Stimulated activated CD8-positive, alpha-beta memory T cell treated with anti-CD3 and anti-CD28 coated beads, Interleukin-15, amount 100 ng/mL, for 4 hours (primary cell): ENCODE data around the gene NXF1.
"Not testable (repeated sequence)": the region's sequence is repeated elsewhere in the genome, so short reads cannot be mapped to it uniquely, and the experiment has no call there.

Experiments
- DNase-seq, 2 donors: peaks; one replicate each; pipeline ENCODE4 v3.0.0-alpha.2; 2020; ENCODE audit warnings: low read depth in 2 of 2

NXF1 gene

DNA sequence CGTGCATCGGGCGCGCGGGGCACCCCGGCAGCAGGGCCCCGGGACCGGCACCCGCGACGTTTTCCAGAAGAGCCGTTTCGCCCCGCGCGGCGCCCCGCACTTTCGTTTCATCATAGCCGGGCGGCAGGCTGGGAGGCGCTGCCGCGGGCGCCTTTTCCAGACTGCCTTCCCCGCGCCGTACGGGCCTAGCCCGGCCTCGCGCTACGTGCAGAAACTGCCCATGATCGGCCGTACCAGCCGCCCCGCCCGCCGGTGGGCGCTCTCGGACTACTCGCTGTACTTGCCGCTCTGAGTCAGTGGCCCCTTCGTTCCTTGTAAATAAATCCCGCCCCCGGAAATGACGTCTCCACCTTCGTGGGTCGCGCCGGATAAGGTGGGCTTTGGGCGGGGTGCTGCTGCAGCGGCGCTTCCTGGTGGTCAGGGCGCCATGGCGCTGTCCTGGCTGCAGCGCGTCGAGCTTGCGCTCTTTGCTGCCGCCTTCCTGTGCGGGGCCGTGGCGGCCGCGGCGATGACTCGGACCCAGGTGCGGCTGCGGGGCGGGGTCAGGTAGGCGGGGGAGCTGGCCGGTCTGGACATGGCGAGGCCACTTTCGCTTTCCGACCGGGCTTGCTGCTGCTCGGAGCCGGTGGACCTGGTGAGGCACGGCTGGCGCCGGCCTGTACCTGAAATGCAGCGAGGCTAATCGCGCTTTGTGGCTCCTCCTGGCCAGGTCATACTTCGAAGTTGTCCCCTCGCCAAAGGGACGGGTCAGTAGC, 18.1 kb downstream of the NXF1 start, which contains the start of gene TMEM179B:
Gene TMEM179B (plus strand): TSS at position 398 of the 755 bp plus-strand sequence. CDS start 30 bp downstream, at position 428.
- DNase-seq: peak; percentile 91 to 98

DNA sequence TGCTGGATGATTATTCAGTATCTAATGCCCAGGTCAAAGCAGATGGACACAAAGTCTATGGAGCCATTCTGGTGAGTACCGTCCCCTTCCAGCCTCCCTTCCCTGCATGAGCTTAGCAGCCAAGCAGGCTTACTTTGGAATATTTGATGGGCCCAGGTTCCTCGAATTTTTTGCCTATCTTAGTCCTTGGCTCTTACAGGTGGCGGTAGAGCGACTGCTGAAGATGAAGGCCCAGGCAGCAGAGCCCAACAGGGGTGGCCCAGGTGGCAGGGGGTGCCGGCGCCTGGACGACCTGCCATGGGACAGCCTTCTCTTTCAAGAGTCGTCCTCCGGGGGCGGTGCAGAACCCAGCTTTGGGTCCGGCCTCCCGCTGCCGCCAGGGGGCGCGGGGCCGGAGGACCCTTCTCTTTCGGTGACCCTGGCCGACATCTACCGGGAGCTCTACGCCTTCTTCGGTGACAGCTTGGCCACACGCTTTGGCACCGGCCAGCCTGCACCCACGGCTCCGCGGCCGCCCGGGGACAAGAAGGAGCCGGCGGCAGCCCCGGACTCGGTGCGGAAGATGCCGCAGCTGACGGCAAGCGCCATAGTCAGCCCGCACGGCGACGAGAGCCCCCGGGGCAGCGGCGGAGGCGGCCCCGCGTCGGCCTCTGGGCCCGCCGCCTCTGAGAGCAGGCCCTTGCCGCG, 18.8 kb downstream of the NXF1 start:
- peak; percentile 68 to 70 for DNase-seq

DNA sequence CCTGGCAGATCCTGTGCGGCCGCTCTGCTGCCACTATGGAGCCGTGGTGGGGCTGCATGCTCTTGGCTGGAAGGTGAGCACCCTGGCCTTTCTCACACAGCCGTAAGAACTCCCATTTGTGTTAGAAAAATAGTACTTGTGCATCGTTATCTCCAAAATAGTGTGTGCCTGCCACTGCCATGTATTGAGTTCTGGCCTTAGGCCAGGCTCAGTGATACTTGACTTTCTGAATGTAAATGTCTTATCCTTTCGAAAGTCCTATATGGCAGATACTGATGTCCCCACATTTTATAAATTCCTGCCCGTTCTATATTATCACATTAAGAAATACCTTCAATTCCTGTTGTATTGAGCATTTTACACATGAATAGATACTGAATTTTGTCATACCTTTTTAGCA, 22.5 kb downstream of the NXF1 start:
- DNase-seq: no peak

DNA sequence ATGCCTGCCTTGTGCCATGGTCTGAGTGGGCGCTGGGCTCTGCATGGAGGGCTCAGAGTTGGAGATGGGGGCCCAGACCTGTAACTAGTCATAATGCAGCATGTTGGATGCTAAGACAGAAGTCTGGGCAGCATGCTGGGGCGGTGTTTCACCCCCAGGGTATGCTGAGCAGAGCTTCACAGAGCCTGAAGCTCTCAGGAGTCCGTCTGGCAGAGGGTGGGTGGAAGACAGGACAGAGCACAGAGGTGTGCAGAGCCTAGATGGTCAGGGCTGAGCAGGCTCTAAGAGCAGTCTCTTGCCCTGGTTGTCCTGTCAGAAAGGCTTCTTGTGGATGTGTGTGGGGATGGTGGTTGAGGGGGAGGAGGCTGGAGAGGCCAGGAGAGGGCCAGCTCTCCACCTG, 26.8 kb downstream of the NXF1 start:
- no peak for DNase-seq

DNA sequence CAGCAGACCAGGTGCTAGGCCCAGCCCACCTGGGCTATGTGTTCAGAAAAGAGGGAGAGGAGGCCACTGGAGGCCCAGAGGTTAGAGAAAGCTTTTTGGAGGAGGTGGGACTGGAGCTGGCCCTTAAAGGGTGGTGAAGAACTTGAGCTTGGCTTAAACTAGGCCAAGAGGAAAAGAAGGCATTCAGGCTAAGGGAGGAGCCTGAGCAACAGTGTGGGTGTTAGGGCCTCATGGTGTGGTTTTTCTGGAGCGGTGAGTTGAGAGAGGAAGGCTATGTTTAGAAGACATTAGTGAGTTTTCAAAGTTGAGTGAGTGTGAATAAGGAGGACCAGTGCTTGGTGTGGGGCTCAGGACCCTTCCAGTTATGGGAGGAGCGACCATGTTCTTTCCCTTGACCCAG, 27.9 kb downstream of the NXF1 start:
- DNase-seq: no peak

DNA sequence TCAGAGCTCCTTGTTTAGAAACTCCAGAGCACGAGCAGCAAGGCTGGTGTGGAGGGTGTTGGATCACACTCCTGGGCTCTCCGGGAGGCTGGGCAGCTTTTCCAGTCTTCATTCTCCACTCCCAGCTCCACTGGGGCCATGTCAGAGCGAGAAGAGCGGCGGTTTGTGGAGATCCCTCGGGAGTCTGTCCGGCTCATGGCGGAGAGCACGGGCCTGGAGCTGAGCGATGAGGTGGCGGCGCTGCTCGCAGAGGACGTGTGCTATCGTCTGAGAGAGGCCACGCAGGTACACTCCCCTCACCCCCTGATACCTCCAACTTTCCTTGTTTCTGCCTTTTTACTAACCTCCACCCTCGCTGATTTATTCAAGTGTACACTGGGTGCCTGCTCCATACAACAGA, 29.6 kb downstream of the NXF1 start:
- no peak for DNase-seq

DNA sequence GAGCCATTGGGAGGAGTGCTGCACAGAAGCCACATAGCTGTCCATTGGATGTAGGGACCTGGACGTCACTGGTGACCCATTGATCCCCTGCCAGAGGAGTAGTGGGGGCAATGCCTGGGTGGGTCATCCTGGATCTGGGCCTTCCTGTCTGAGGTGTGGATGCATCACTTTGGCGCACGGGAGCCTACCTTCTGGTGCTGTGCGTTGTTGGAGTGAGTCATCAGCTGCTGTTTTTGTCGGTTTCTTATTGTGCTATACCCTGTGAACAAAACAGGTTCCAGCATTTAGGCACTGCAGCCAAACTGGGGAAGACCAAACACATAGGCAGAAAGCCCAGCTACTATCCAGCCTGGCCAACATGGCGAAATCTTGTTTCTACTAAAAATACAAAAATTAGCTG, 30.8 kb downstream of the NXF1 start:
- no peak for DNase-seq

DNA sequence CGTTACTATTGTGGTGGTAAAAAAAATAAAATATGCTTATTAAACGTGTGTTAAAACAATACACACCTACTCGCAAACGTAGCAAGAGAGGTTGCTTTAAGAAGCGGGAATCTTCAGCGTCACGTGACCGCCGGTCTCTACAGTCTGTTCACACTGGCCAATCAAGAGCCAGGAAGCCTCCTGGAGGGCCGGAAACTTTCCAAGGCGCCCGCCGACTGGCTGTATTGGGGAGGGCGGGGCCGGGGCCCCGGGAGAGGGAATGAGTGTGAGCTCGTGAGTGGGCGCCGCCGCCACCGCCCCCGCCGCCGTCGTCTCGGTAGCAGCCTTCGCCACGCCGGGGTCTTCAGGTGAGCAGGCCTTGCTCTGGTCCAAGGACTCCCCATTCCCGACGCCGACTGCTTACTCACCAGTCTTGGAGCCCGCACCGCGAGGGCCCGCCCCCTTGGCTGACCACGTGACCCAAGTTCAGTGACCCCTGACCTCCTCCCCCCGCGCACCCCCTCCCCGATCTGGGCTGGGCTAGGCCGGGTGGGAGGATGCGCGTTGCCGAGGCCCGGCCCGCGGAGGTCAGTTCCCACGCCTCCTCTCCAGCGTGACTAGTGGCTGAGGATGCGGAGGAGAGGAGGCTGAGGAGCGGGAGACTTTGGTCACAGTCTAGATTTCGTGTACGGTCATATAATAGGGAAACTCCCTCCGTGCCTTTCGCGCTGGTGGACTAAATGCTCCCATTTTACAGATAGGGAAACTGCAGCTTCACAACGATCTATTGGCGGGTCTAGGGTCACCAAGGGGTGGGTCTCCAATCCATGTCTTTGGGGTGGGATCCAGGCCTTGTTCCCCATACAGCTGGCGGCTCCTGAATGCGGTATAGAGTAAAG, 33.9 kb downstream of the NXF1 start, which contains the start of gene TAF6L:
Gene TAF6L (plus strand): TSS at position 253 of the 878 bp plus-strand sequence. CDS start 4,388 bp downstream, outside the sequence.
- peak; percentile 84 to 85 for DNase-seq

DNA sequence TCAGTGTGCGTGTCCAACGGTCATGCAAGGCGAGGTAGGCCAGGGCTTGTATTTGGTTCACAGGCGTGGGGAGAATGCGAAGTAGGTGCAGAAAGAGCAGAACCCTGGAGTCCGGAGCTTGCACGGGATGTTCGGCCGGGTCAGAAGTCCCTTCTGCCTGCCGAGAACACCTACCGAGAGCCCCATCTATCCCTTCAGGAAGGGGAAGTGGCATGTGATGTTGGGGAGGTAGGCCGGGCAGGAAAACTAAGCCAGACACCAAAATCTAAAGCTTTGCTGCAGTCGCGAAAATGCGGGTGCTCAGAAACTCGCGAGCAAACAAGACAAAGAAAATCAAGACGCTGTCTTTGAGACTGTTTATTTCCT, 34.5 kb downstream of the NXF1 start:
- no peak for DNase-seq

DNA sequence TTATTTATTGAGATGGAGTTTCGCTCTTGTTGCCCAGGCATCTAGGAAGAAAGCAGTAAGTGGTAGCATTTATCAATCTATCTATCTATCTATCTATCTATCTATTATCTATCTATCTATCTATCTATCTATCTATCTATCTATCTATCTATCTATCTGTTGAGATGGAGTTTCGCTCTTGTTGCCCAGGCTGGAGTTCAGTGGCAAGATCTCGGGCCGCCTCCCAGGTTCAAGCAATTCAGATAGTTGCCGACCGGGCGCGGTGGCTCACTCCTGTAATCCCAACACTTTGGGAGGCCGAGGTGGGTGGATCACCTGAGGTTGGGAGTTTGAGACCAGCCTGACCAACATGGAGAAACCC, 44.4 kb downstream of the NXF1 start:
- DNase-seq: not testable (repeated sequence)

DNA sequence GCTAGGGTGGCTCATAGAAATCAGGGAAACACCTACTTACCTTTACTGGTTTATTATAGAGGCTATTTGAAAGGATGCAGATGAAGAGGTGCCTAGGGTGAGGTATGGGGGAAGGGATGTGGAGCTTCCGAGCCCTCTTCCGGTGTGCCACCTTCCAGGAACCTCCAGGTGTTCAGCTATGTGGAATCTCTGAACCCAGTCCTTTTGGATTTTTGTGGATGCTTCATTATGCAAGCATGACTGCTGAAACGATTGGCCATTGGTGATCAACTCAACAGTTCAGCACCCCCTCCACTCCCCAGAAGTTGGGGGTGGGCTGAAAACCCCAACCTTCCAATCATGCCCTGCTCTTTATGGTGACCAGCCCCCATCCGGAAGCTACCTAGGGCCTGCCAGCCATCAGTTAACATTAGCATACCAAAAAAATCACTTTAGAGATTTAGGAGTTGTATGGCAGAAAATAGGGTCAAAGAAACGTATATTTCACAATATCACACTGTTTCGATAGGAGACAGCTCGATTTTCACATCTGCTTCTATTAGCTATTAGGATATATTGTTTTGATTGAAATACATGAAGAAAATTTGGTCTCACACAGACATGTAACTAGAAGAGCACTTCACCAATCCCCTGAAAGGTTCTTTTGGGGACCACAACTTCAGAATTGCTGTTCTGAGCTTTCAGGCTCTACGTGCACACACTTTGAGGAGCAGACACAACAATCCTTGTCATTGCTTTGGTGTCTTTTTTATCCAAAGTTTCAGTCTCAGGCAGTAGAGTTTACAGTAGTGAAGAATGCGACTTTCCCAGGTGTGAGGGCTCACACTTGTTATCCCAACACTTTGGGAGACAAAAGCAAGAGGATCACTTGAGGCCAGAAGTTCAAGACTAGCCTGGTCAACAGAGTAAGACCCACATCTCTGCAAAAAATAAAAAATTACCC, 47.1 kb downstream of the NXF1 start:
- DNase-seq: no peak

DNA sequence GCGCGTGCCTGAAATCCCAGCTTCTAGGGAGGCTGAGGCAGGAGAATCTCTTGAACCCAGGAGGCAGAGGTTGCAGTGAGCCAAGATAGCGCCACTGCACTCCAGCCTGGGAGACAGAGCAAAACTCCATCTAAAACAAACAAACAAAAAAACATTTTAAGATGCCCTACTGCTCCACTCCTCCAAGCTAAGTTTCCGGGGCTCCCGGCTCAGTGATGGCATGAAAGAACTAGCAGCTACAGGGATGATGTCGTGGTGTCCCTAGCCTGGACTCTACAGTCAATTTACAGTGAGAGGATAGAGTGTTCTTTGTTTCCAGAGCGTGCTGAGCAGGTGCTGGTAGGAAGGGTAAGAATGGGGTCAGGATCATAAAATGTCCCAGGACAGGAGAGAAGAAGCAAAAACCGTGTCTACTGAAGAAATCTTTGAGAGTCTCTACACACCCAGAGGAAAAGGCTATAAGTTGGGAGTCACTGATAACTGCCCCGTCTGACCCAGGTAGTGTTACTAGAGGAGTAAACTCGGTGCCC, 50.1 kb downstream of the NXF1 start:
- DNase-seq: no peak

DNA sequence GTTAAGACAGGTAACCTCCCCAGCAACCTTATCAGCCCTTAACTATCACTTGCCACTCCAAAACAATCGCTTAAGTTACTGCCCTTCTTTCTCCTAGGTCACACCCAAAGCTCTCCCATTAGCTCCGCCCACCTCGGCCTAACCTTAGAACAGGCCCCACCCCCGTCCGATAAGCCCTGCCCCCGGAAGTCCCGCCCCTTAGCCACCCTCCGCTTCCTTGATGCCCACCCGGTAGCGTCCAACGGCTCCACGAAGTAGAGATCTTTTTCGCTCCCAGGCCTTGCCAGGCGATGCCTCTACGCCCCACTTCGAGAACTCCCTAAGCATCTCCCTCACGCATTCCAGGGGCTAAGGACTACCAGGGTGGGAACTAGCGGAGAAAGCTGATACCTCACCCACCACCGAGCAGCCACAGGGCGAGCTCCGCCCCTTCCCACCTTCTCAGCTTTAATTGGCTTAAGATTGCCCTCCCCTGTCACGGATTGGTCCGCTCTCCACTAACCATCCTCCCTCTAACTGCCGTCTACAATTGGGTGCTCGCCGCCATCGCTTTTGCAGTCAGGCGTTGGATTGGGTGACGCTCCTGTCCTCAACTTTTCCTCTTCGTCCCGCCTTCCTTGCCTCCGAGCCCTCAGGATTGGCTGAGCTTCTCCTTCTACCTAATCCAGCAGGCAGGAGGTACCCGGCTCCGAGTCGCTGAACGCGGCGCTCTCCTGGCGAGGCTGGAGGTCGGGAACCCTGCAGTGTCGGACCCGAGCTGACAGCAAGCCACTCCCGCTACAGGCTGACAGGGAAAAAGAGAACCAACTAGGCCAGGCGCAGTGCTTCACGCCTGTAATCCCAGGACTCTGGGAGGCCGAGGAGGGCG, 51.3 kb downstream of the NXF1 start, which contains the start of gene ZBTB3:
Gene ZBTB3 (minus strand): TSS at position 425 of the 868 bp plus-strand sequence. CDS start 496 bp downstream, outside the sequence.
- DNase-seq: peak; percentile 86 to 95

DNA sequence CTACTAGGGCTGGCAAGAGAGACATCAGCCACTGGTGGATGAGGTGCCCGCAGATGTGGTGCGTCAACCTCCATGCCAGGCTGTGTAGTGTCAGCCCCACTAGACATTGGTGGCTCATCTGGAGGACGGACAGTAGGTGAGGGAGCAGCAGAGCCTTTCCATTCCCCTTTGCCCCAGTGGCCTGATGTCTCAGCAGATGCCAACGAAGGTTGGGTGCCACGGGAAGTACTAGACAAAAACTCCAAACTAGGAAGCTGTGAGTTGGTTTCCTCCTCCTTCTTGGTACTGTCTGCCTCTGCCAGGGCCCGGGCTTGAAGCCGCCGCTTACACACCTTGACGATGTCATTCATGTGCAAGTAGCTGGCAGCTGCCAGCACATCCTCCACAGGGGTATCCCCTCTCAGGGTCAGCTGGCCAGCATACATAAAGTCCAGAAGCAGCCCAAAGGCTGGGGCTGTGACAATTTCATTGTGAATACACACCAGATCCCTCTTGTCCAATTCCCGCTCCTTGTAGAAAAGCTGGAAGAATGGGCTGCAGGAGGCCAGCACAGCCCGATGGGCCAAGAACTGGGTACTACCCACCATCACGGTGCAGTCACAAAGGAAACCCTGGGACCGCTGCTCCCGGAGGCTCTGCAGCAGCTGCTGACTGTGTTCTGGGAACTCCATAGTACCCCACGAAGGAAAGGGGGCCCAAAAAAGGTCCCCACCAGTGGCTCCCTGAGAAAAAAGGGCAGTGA, 52.1 kb downstream of the NXF1 start:
- DNase-seq: no peak

DNA sequence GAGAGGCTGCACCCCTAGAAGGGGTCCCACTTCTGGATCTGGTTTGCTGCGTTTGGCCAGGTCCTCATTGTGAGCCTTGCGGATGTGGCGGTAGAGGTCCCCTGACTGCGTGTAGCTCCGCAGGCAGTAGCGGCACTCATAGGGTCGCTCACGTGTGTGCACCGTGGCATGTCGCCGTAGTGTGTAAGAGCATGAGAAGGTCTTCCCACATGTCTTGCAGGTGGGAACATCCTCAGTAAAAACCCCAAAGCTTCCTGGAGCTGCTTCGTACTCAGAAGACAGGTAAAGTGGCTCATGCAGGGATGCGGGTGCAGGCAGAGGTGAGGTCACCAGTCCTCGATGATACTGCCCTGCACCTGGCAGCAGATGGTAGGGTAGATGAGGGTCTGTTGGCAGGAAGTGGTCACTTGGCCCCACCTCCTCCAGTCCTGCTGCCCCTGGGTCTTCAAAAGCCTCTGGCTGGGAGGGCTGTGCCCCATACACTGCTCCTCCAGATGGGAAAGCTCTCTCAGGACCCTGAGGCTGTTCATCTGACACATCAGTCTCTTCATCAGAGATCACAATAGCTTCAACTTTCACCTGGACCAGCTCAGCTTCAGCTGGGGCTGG, 53.0 kb downstream of the NXF1 start:
- DNase-seq: no peak

DNA sequence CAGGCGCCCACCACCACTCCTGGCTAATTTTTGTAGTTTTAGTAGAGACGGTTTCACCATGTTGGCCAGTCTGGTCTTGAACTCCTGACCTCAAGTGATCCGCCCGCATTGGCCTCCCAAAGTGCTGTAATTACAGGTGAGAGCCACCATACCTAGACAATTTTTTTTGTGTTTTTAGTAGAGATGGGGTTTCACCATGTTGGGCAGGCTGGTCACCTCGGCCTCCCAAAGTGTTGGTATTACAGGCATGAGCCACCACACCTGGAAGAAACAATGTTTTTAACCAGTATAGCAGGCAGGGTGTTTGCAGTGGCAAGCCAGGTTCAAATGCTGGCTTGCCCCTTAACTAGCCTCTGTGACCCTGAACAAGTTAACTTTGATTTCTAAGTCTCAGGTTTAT, 55.3 kb downstream of the NXF1 start:
- DNase-seq: not testable (repeated sequence)

DNA sequence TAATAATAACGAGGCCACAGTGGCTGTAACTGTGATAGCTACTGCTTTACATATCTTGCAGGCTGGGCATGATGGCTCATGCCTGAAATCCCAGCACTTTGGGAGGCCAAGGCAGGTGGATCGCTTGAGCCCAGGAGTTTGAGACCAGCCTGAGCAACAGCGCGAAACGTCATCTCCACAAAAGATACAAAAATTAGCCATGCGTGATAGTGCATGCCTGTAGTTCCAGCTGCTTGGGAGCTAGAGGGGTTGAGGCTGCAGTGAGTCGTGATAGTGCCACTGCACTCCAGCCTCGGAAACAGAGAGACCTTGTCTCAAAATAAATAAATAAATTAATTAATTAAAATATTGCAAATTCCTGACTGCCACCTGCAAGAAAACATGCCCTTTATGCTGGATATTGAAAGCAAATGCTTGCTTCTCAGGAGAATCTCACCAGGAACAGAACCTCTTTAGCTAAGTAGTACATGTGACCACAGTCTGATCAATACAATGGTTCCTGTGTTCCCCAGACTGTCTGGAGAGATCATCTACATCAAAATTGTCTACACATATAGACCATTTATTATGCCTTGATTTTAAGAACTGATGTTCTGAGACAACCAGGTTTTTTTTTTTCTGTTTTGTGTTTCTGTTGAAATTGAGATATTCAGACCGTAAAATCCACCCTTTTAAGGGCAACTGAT, 57.6 kb downstream of the NXF1 start:
- DNase-seq: no peak
